GM12878 (cell line): ENCODE measurements around the gene ZNF462. TPM values are rescaled to one million over a fixed set of nuclear protein-coding genes. Genes with fewer than 3 reads are reported as not detected.

Source experiments
- BMI1 ChIP-seq: fragments of 450-650 bp; IDR thresholded peaks from 2 replicates; pipeline ENCODE4 v1.6.1; 2016; ENCODE audit warnings: mild to moderate bottlenecking, moderate library complexity, borderline replicate concordance
- CHD2 ChIP-seq: IDR thresholded peaks from 2 replicates; pipeline ENCODE4 v1.6.1; 2011; ENCODE audit warnings: low read depth, low read length, improper control_type of control experiment, borderline replicate concordance
- GATAD2B ChIP-seq: fragments of 450-650 bp; conservative IDR thresholded peaks from 2 replicates; pipeline ENCODE4 v1.6.1; 2017; ENCODE audit warnings: low read depth, mild to moderate bottlenecking, moderate library complexity
- HDGF ChIP-seq: fragments of 450-650 bp; IDR thresholded peaks from 2 replicates; pipeline ENCODE4 v1.6.1; 2016; ENCODE audit warnings: antibody characterized with exemption
- IKZF2 ChIP-seq, 2 experiments: fragments of 450-650 bp; IDR thresholded peaks; 2 replicates each; pipeline ENCODE4 v1.6.1; 2017; ENCODE audit warnings: mild to moderate bottlenecking in 2 of 2, moderate library complexity in 2 of 2
- KAT2A ChIP-seq: conservative IDR thresholded peaks from 2 replicates; pipeline ENCODE4 v1.6.1; 2011; ENCODE audit warnings: low read depth, low read length; ENCODE audit not compliant: control insufficient read depth
- KLF5 ChIP-seq: fragments of 450-650 bp; IDR thresholded peaks from 2 replicates; pipeline ENCODE4 v1.6.1; 2014; ENCODE audit warnings: mild to moderate bottlenecking; ENCODE audit not compliant: partially characterized antibody
- POLR2A ChIP-seq: IDR thresholded peaks from 2 replicates; pipeline ENCODE4 v1.6.1; 2011; ENCODE audit warnings: low read depth, mild to moderate bottlenecking, low read length
- POLR2AphosphoS2 ChIP-seq: IDR thresholded peaks from 2 replicates; pipeline ENCODE4 v1.6.1; 2011; ENCODE audit warnings: low read depth, mild to moderate bottlenecking, low read length, improper control_type of control experiment, moderate library complexity
- SP1 ChIP-seq: IDR thresholded peaks from one replicate; pipeline ENCODE4 v1.6.1; 2011; ENCODE audit warnings: low read depth, low read length
- TCF3 ChIP-seq: IDR thresholded peaks from 2 replicates; pipeline ENCODE4 v1.6.1; 2012; ENCODE audit warnings: low read depth, mild to moderate bottlenecking, low read length, borderline replicate concordance; ENCODE audit not compliant: insufficient read depth
- ZNF274 ChIP-seq: IDR thresholded peaks from one replicate; pipeline ENCODE4 v1.8.0; 2011; ENCODE audit not compliant: insufficient read length, insufficient read depth
- ZNF622 ChIP-seq: fragments of 450-650 bp; IDR thresholded peaks from 2 replicates; pipeline ENCODE4 v1.6.1; 2017; ENCODE audit warnings: mild to moderate bottlenecking, inconsistent platforms
- polyA plus RNA-seq, 11 experiments: library from polyadenylated mRNA; depleted of rRNA in 4 of 11; unstranded in 6 of 11; stranded (reverse) in 5 of 11; fragments of >200 nt; fragmentation: Nextera tagmentation in 4 of 11; fragmentation: Illumina TruSeq in 1 of 11; extraction: Ambion mirVana in 4 of 11; extraction: Trizol in 1 of 11; gene quantifications; 1 replicate in 1 of 11; 2 replicates in 10 of 11; pipeline versions ENCODE4 v1.2.1 to v1.2.3, GENCODE V29; 2011 to 2016; ENCODE audit warnings: inconsistent platforms in 2 of 11, missing spikeins in 2 of 11, low read depth in 1 of 11
- total RNA-seq, 4 experiments: library from RNA; depleted of rRNA in 3 of 4; stranded (reverse); fragments of >200 nt in 3 of 4; fragmentation: Illumina TruSeq in 1 of 4; extraction: Trizol in 1 of 4; gene quantifications; 2 replicates each; pipeline versions ENCODE4 v1.2.1 to v1.2.3, GENCODE V29; 2013 to 2021
- TF ChIP-seq, protein P1 (sequence below): fragments of 450-650 bp; formaldehyde crosslinking; IDR thresholded peaks from 2 replicates; pipeline ENCODE4 v1.5.0; 2022; ENCODE audit warnings: mild to moderate bottlenecking, missing genetic modification characterization
- TF ChIP-seq, protein P2 (sequence below): fragments of 150-350 bp; IDR thresholded peaks from 2 replicates; pipeline ENCODE4 v1.6.1; 2014; ENCODE audit warnings: mild to moderate bottlenecking, low read depth, low read length
- TF ChIP-seq, protein P3 (sequence below): IDR thresholded peaks from 2 replicates; pipeline ENCODE4 v1.6.1; 2011; ENCODE audit warnings: mild to moderate bottlenecking, low read depth, low read length, moderate library complexity; ENCODE audit not compliant: insufficient replicate concordance
- TF ChIP-seq, protein P4 (sequence below): fragments of 450-650 bp; IDR thresholded peaks from 2 replicates; pipeline ENCODE4 v1.6.1; 2016; ENCODE audit warnings: mild to moderate bottlenecking, moderate library complexity, borderline replicate concordance

The ZNF462 gene
- total and polyA plus RNA-seq, 10 of the 15 experiments (the other 5 are each of a cell fraction or from before 2014, with no cell fraction given), result 0.27 to 13.7 (median 0.55) TPM

DNA sequence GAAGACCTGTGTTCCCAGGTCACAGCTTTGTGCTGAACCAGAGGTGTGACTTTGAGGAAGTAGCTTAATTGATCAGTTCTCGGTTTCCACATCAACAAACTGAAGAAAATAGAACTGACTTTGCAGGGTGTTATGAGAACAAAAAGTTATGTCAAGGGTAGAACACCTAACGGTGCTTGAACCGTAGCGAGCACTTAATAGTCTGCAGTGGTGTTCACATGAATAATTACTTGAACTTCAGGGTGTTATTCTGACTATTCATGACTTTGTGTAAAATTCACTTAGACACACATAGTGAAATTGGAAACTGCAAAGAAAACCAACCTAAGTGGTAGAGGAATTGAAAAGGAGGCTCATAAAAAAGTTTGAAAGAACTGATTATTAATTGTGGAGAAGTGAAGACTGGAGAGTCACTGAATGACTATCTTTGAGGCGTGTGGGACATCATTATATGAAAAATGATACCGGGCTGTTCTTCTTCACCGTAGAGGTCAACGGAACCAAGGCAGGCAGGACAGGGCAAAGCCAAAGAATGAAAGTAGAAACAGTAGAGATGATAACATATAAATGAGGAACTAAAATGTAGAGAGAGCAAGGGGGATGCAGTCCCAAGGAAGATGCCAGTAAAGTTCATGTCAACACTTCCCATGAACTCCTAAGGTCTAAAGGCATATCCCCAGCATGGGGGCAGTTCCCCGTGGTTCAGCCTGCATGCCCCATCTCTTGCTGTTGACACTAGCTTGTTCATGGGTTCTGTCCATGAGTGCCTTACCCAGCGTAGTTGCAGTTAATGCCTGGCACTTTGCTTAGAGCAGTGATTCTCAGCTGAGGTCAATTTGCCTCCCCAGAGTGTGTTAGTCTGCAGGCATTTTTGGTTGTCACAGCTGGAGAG lies 118.7 kb downstream of the ZNF462 start (continued):
- no peak for TF ChIP-seq SP1
- no peak for TF ChIP-seq POLR2AphosphoS2
- TF ChIP-seq, protein P1, sequence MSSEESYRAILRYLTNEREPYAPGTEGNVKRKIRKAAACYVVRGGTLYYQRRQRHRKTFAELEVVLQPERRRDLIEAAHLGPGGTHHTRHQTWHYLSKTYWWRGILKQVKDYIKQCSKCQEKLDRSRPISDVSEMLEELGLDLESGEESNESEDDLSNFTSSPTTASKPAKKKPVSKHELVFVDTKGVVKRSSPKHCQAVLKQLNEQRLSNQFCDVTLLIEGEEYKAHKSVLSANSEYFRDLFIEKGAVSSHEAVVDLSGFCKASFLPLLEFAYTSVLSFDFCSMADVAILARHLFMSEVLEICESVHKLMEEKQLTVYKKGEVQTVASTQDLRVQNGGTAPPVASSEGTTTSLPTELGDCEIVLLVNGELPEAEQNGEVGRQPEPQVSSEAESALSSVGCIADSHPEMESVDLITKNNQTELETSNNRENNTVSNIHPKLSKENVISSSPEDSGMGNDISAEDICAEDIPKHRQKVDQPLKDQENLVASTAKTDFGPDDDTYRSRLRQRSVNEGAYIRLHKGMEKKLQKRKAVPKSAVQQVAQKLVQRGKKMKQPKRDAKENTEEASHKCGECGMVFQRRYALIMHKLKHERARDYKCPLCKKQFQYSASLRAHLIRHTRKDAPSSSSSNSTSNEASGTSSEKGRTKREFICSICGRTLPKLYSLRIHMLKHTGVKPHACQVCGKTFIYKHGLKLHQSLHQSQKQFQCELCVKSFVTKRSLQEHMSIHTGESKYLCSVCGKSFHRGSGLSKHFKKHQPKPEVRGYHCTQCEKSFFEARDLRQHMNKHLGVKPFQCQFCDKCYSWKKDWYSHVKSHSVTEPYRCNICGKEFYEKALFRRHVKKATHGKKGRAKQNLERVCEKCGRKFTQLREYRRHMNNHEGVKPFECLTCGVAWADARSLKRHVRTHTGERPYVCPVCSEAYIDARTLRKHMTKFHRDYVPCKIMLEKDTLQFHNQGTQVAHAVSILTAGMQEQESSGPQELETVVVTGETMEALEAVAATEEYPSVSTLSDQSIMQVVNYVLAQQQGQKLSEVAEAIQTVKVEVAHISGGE (CRISPR knock-in tag), result no peak
- TF ChIP-seq HDGF, result no peak
- TF ChIP-seq, protein P2, sequence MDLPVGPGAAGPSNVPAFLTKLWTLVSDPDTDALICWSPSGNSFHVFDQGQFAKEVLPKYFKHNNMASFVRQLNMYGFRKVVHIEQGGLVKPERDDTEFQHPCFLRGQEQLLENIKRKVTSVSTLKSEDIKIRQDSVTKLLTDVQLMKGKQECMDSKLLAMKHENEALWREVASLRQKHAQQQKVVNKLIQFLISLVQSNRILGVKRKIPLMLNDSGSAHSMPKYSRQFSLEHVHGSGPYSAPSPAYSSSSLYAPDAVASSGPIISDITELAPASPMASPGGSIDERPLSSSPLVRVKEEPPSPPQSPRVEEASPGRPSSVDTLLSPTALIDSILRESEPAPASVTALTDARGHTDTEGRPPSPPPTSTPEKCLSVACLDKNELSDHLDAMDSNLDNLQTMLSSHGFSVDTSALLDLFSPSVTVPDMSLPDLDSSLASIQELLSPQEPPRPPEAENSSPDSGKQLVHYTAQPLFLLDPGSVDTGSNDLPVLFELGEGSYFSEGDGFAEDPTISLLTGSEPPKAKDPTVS, result no peak
- 0 out of 2 replicates have a peak, but pooled peaks have one; percentile 43 for TF ChIP-seq CHD2
- peak; percentile 73; the same call in 1 of the 2 replicates for TF ChIP-seq BMI1
- no peak for TF ChIP-seq POLR2A
- no peak for TF ChIP-seq ZNF274
- no peak for TF ChIP-seq KLF5
- no peak for TF ChIP-seq KAT2A
- TF ChIP-seq, protein P3, sequence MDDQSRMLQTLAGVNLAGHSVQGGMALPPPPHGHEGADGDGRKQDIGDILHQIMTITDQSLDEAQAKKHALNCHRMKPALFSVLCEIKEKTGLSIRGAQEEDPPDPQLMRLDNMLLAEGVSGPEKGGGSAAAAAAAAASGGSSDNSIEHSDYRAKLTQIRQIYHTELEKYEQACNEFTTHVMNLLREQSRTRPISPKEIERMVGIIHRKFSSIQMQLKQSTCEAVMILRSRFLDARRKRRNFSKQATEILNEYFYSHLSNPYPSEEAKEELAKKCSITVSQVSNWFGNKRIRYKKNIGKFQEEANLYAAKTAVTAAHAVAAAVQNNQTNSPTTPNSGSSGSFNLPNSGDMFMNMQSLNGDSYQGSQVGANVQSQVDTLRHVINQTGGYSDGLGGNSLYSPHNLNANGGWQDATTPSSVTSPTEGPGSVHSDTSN, result no peak
- TF ChIP-seq, protein P4, sequence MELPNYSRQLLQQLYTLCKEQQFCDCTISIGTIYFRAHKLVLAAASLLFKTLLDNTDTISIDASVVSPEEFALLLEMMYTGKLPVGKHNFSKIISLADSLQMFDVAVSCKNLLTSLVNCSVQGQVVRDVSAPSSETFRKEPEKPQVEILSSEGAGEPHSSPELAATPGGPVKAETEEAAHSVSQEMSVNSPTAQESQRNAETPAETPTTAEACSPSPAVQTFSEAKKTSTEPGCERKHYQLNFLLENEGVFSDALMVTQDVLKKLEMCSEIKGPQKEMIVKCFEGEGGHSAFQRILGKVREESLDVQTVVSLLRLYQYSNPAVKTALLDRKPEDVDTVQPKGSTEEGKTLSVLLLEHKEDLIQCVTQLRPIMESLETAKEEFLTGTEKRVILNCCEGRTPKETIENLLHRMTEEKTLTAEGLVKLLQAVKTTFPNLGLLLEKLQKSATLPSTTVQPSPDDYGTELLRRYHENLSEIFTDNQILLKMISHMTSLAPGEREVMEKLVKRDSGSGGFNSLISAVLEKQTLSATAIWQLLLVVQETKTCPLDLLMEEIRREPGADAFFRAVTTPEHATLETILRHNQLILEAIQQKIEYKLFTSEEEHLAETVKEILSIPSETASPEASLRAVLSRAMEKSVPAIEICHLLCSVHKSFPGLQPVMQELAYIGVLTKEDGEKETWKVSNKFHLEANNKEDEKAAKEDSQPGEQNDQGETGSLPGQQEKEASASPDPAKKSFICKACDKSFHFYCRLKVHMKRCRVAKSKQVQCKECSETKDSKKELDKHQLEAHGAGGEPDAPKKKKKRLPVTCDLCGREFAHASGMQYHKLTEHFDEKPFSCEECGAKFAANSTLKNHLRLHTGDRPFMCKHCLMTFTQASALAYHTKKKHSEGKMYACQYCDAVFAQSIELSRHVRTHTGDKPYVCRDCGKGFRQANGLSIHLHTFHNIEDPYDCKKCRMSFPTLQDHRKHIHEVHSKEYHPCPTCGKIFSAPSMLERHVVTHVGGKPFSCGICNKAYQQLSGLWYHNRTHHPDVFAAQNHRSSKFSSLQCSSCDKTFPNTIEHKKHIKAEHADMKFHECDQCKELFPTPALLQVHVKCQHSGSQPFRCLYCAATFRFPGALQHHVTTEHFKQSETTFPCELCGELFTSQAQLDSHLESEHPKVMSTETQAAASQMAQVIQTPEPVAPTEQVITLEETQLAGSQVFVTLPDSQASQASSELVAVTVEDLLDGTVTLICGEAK, result no peak
- TF ChIP-seq IKZF2 (IDR thresholded peaks at IDR 0.05), result peak; percentile 87 to 88
- TF ChIP-seq ZNF622, result no peak
- TF ChIP-seq TCF3, result no peak
- peak; percentile 51; the same call in 1 of the 2 replicates for TF ChIP-seq GATAD2B
